HG03196 (cell line): Measurements from ENCODE around the gene CCL2.

Experiments used
- ATAC-seq: cut with Tn5 transposase; IDR thresholded peaks from one replicate; pipeline ENCODE4 v1.9.1; 2021; ENCODE audit not compliant: unreplicated experiment

CCL2 gene

DNA sequence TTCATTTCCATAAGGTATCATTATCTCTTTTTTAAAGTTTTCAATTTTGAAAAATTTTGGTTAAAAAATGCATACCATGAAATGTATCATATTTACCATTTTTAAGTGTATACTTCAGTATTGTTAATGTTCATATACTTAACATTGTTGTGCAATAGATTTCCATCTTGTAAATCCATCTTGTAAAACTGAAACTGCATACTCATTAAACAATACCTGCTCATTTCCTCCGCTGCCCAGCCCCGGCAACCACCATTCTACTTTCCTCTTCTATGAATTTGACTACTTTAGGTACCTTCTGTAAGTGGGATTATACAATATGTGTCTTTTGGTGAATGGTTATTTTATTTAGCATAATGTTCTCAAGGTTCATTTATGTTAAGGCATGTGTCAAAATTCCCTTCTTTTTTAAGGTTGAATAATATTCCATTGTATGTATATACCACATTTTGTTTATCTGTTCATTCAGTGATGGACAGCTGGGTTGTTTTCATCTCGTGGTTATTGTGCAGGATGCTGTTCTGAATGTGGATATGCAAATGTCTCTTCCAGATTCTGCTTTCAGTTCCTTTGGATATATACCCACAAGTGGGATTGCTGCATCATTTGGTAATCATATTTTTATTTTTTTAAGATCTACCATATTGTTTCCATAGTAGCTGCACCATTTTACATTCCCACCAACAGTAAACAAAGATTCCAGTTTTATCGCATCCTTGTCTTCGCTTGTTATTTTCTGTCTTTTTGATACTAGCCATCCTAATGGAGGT is 6.7 kb downstream of the CCL2 start:
- ATAC-seq, result no peak

DNA sequence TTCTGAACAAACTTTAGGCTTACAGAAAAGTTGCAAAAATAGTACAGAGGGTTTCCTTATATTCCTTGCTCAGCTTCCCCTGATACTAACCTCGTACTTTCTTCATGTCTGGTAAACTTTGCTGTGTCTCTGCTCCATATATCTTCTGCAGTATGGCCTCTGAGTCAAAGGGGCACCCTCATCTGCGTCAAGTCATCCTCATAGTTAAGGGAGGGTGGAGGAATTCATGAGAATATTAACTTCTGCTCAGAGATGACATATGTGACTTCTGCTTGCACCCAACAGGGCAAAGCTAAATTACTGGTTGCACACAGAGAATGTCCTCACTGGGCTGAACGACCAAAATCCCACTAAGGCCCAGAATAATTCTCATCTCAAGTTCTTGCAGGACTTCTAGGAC is 10.6 kb downstream of the CCL2 start:
- ATAC-seq, result no peak

DNA sequence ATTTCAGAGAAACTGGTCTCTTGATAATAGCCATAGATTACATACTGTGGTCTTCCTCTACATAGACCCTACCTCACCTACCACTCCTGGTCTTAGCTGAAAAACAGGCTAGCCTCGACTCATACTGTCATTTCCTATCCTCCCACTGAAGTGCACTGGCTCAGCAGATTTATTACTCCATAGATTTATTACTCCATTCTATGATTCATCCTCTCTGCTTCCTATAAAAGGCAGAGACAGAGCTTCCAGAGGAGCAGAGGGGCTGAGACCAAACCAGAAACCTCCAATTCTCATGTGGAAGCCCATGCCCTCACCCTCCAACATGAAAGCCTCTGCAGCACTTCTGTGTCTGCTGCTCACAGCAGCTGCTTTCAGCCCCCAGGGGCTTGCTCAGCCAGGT is 14.9 kb downstream of the CCL2 start, which contains the start of gene CCL7:
Gene CCL7, plus strand, starts transcription at position 253 of the 400 bp plus-strand sequence. Its CDS starts 70 bp downstream, at position 323.
- ATAC-seq, result no peak

DNA sequence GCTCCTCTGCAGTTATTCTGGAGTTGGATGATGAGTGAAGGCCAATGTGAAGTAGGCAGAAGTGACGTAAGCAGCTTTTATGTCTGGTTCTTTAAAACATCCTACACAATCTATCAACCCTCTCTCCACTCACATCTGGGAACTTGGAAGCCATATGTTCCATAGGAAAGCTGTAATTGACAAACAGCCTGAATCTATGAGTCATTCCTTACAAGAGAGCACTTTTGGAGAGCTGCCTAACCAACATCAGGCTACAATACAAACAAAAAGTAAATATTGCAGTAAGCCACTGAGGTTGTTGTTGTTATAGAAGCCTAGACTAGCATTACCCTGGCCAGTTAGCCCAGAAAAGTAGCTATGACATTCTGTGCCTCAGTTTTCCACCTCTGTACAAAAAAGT is 20.8 kb downstream of the CCL2 start:
- ATAC-seq, result no peak

DNA sequence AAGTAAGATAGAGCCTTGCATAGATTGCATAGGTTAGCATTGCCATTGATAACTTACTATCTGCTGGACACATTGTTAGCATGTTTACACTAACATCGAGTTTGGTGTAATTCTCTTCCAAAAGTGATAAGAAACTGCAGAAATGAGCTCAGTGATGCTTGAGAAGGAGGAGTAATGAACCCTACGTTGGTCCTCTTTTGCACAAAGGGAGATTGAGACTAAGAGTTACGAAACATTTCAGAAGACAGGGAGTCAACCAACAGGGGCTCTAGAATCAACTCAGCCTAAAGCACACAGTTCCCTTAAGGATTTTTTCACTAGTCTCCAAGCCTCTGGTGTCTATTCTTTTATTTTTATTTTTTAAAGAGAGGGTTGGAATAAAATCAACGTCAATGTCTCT is 21.7 kb downstream of the CCL2 start:
- ATAC-seq, result no peak

DNA sequence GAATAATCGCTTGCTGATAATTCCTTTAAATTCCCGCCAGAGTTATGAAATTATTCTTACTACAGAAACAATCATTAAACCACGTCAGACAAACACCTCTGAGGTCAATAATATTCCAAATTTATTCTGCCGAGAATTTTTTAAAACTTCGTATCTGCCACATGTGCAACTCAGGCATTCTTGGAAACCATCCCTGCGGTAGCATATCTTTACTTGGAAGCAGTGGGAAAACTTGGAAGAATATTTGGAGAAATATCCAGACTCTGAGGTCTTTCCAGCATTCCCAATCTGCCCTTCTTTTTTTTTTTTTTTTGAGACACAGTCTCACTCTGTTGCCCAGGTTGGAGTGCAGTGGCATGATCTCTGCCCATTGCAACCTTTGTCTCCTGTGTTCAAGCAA is 28.5 kb downstream of the CCL2 start:
- no peak for ATAC-seq

DNA sequence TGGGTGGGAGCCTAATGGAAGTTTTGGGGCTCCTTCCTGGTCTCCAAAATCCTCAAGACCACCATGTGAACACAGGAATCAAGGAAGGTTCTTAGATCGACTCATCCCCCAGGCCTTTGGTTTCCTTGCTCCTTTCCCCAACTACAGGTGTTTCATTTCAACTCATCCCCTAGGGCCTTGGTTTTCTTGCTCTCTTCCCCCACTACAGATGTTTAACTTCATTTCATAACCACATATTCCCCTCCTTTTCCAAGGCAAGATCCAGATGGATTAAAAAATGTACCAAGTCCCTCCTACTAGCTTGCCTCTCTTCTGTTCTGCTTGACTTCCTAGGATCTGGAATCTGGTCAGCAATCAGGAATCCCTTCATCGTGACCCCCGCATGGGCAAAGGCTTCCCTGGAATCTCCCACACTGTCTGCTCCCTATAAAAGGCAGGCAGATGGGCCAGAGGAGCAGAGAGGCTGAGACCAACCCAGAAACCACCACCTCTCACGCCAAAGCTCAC is 30.3 kb downstream of the CCL2 start, which contains the start of gene CCL11:
Gene CCL11, plus strand, starts transcription at position 457 of the 507 bp plus-strand sequence. CDS start 67 bp downstream, outside the sequence.
- ATAC-seq, result no peak

DNA sequence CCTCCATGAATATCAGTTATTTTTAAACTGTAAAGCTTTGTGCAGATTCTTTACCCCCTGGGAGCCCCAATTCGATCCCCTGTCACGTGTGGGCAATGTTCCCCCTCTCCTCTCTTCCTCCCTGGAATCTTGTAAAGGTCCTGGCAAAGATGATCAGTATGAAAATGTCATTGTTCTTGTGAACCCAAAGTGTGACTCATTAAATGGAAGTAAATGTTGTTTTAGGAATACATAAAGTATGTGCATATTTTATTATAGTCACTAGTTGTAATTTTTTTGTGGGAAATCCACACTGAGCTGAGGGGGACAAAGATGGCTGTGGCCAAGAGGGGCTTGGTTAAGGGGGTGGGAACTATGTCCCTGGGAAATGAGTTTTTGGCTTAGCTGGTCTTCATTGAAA is 32.8 kb downstream of the CCL2 start:
- no peak for ATAC-seq

DNA sequence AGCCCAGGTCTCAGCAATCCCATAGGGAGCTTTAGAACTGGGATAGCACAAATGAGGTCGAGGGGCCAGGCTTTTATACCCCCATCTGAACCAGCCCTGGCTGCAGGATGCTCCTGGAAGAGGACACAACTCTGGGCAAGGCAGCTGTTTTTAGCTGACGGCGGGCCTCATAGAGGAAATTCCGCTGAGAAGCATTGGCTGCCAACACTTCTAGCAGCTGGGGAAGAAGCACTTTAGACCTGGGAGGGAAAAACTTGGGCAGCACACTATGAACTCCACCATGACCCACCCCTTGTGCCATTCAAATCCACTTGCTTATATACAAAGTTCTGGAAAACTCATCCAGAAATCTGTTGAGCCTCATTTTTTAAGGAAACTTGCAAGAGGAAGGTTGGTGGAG is 35.5 kb downstream of the CCL2 start:
- ATAC-seq, result no peak

DNA sequence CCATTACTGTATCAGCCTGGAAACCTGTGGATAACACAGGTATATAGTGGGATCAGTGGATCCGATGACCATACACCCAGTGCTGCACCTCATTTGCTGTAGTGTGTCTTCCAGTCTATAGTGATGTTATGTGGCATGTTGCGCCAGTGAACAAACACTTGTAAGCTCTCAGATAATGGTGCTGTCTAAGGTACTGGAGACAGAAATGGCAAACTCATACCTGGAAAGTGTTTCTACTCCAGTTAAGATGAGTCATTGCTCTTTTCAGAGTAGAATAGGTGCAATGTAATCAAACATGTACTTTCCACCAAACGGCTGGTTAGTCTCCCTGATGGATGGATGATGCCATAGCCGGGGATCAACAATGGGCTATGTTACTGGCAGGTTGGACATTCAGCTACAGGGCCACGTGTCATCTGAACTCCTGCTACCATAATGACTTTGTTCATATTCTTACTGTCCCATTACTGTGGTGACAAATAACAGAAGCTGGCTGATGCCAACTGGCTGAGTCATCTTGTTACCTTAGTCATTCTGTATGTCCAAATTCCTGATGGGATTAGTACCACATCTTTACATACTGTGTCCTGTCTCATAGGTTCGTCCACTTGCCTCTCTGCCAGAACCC is 36.8 kb downstream of the CCL2 start:
- ATAC-seq, result no peak

DNA sequence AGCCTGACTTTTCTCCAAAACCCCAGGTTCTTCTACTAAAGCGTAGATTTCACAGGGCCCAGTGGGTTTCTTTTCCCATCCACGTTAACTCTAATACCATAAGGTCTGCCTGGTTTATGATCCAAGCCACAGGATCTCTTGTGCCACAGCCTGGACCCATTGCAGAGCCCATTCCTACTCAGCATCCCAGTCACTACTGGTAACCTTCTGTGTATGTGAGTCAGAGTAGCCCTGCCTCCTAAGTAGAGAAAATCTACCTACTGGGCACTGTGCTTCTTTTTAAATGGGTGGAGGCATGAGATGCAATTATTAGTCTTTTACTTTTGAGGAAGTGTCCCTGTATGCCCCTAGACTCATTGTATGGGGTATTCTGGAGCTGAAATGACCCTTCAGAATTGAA is 43.9 kb downstream of the CCL2 start:
- no peak for ATAC-seq

DNA sequence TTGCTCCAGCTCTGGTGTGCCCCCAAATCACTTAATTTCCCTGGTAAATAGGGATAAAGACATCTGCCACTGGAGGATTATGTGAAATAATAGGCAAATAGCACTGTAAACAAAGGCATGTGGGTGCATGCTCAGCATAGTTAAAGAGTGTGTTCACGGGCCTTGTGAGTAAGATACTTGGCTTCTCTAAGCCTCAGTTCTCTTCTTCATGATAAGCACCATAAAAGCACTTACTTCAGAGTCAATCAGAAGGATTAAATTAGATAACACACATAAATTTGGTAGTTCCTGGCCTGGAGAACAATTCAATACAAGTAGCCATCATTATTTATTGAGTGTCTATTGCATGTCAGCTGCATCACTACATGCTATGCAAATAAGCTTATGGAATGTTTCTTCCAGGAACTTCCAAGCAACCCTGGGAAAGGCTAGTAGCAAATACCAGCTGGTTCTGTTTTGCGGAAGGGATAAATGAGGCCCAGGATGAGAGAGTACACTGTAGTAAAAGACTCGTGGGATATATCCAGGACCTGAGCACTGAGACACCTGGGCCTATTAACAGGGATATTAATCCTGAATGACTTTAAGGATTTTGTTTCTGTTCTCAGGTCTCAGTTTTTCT is 45.0 kb downstream of the CCL2 start:
- ATAC-seq, result no peak

DNA sequence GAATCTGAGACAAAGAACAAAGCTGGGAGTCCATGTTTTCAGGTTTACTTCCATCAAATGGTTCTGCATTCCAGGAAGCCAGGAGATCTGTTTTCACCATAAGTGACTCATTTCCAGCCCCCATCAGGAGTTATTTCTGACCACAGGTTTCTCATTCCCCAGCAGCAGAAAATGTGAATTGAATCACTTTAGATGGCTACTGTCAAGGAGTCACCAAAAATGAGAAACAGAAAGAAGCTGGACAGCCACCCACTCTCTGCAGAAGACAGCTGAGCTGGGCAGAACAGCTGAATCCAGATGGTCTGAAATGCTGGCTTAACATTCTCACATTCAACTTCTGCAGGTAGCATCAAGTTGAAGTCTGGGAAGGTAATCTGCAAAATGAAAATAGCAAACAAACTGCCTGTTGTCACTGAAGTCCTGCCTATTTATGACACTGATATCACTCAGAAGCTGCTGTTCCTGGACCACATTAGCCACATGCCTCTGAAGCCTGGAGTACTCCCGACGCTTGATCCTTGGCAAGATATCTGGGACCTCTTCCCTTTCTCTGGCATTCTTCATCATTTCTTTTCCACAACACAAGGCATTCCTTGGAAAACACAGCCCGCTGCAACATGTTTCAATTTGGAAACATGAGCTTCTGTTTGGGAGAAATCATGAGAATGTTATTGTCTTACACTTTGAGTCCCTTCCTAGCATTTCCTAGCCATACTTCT is 45.7 kb downstream of the CCL2 start:
- ATAC-seq, result no peak

DNA sequence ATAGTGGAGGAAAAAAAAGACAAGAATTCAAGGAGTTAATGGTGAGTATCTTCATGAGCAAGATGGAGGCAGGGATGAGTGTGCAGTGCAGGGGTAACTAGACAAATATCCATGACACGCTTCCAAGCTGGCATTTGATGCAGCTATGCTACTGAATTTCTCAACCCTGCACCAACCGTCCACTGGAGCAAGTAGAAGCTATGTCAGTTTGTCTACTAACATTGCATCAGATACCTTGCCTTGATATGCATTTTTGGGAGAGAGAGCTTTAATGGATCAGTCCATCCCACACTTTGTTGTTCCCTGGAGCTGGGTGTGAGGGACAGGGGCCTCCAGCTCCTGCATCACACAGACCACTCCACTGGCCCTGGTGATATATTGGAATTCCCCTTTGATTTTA is 46.9 kb downstream of the CCL2 start:
- no peak for ATAC-seq

DNA sequence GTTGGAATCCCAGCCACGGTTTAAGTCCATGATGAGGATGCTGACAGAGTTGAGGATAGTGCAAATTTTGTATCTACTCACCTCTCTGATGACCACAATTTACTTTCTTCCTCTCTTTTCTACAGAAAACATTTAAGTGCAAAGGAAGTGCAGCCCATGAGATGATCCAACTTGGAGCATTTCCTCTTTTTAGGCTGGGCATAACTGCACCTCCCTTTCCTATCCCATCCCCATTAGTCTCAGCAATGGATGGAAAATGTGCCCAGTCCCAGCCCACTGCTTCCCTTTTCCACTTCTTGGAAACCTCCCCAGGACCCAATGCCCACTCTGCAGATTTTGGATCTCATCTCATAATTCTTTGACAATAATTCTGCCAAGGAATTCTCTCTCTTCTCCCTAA is 47.6 kb downstream of the CCL2 start:
- no peak for ATAC-seq

DNA sequence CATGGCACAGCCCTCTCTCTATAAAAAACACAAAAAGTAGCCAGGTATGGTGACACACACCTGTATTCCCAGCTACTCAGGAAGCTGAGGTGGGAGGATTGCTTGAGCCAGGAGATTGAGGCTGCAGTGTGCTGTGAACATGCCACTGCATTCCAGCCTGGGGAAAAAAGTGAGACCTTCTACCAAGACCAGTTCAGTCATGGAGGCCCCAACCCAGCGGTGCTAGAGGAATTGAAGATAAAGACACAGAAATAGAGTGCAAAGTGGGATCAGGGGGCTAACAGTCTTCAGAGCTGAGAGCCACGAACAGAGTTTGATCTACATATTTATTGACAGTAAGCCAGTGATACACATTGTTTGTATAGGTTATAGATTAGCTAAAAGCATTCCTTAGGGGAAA is 48.5 kb downstream of the CCL2 start:
- no peak for ATAC-seq

DNA sequence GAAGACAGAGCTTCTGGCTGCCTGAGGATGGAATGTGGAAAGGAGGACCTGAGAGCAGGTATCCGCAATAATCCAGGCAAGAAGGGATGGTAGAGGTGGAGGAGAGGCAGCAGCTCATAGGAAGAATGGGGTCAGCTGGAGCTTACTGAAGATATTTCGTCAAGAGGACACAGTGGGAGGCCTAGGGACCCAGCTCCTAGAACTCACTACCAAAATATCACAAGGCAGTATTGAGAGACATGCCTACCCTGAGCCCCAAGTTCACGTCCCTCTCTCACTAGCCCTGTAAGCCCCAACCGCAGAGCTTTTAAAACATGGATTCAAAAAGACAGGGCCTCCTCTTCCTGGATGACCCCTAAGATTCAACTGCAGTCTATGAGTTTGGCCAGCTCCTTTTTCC is 50.0 kb downstream of the CCL2 start:
- no peak for ATAC-seq

DNA sequence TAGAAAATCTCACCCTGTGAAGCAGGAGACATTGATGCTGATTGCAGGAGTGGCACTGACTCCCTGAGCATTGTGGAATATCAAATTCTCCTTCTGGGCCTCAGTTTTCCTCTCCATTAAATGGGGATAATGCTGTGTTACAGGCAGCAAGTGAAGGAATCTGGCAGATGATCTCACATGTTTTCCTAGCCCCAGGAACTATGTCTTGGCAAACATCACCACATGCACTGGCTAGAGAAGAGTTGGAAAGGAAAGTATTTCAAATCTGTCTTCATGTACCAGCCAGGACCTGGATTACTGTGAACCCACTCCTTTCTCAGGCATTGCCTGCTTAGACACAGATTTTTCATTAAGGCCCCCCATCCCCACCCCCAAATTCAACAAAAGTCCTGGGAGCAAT is 50.5 kb downstream of the CCL2 start:
- ATAC-seq, result no peak

DNA sequence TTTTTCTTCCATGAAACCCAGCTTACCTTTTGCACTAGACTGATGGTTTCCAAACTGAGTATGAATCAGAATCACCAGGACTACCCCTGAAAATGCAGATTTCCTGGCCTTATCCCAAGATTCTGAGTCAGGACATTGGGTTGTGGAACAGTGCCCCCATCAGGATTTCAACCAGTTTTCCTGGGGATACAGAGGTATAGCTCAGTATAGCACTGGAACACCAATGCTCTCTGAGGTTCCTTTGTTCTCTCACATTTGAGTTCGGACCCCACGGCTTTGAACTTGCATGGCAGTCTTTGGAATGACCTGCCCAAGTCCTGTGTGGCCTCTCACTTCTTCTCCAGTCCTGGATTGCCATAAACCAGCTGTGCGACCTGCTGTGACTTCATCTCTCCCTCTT is 51.4 kb downstream of the CCL2 start:
- ATAC-seq, result no peak
